ENCODE measurements around the gene PPP2R2B. TPM values are rescaled to one million over a fixed set of nuclear protein-coding genes. Genes with fewer than 3 reads are reported as not detected.

PPP2R2B gene
- total RNA-seq, 4 donors from 2014 or later = 0.53 to 2.0 (median 1.1) TPM

DNA sequence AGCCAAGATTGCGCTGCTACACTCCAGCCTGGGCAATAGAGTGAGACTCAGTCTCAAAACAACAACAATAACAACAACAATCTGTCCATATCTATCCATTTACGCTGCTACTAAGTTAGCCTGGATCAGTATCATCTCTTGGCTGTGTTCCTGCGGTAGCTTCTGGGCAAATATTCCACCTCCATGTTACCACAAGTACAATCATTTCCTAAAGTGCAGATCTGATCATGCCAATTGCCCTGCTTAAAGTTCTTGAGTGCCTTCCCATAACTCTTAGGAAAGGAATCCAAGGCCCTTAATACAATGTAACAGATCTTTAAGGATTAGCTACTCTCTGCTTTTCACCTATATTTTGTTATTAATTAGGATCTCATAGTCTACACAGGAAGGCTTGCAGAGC, 15.4 kb upstream of the PPP2R2B start:
- Histone ChIP-seq H3K4me3 (no peak overlapping the region), H3K36me3 (no peaks in the 10 kb centered on the region), H3K9me3 (no peaks in the 10 kb centered on the region), H3K4me1 (peaks cover 0 to 4% (median 0%) of the 10 kb centered on the region in 3 donors), H3K27ac (no peak overlapping the region), H3K27me3 (no peaks in the 10 kb centered on the region)
- intact Hi-C loops (cut with DNase I) = no loop called here
- no peak for DNase-seq
- WGBS, 2 donors = 65 to 68% methylated on average over 3 of the region's 3 CpGs
- TF ChIP-seq POLR2A (IDR thresholded peaks at IDR 0.05) = no peak
- TF ChIP-seq, protein P1, sequence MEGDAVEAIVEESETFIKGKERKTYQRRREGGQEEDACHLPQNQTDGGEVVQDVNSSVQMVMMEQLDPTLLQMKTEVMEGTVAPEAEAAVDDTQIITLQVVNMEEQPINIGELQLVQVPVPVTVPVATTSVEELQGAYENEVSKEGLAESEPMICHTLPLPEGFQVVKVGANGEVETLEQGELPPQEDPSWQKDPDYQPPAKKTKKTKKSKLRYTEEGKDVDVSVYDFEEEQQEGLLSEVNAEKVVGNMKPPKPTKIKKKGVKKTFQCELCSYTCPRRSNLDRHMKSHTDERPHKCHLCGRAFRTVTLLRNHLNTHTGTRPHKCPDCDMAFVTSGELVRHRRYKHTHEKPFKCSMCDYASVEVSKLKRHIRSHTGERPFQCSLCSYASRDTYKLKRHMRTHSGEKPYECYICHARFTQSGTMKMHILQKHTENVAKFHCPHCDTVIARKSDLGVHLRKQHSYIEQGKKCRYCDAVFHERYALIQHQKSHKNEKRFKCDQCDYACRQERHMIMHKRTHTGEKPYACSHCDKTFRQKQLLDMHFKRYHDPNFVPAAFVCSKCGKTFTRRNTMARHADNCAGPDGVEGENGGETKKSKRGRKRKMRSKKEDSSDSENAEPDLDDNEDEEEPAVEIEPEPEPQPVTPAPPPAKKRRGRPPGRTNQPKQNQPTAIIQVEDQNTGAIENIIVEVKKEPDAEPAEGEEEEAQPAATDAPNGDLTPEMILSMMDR (IDR thresholded peaks at IDR 0.05) = no peak

DNA sequence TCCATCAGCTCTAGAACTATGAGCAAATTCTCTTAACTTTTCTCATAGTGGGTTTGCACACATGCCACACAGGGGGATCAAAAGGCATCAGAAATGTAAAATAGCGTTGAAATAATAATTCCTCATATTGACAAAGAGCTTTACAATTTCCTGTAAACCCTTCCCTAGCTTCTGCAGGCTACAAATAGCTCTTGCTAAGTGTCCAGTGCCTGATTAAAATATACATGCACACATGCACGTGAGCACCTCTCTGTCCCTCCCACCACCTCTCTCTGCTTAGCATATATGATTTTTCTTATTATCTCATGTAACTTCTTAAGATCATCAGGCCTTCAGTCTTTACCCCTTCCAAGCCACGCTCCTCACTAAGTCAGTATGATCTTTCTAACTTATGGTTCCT, 13.7 kb upstream of the PPP2R2B start:
- no peak for DNase-seq
- H3K4me1 ChIP-seq = peaks cover 0 to 4% (median 0%) of the 10 kb centered on the region in 3 donors
- WGBS, 2 donors = 70 to 83% methylated on average over 3 of the region's 3 CpGs
- H3K27me3 ChIP-seq = no peaks in the 10 kb centered on the region
- TF ChIP-seq, protein P1 (IDR thresholded peaks at IDR 0.05) = no peak
- TF ChIP-seq POLR2A (IDR thresholded peaks at IDR 0.05) = no peak
- H3K9me3 ChIP-seq = no peaks in the 10 kb centered on the region
- no peak overlapping the region for H3K27ac ChIP-seq
- no peaks in the 10 kb centered on the region for H3K36me3 ChIP-seq
- intact Hi-C loops (cut with DNase I) = no loop called here
- H3K4me3 ChIP-seq = no peak overlapping the region

GRCh38 chr5:146891511-146891910, 13.0 kb upstream of the PPP2R2B start:
- no peak overlapping the region for H3K27ac ChIP-seq
- WGBS, 2 donors = 88 to 94% methylated on average over 1 of the region's 1 CpG
- no peaks in the 10 kb centered on the region for H3K36me3 ChIP-seq
- TF ChIP-seq, protein P1 (IDR thresholded peaks at IDR 0.05) = no peak
- no peak for TF ChIP-seq POLR2A (IDR thresholded peaks at IDR 0.05)
- no peak overlapping the region for H3K4me3 ChIP-seq
- intact Hi-C loops (cut with DNase I) = no loop called here
- H3K27me3 ChIP-seq = no peaks in the 10 kb centered on the region
- peaks cover 0 to 4% (median 0%) of the 10 kb centered on the region in 3 donors for H3K4me1 ChIP-seq
- no peaks in the 10 kb centered on the region for H3K9me3 ChIP-seq
- DNase-seq = no peak

- no peak overlapping the region for H3K4me3 ChIP-seq
- WGBS, 2 donors = 28 to 38% methylated on average over 1 of the region's 1 CpG
- no peak for DNase-seq
- H3K27ac ChIP-seq = no peak overlapping the region
- intact Hi-C loops (cut with DNase I) = no loop called here
- no peaks in the 10 kb centered on the region for H3K9me3 ChIP-seq
- no peaks in the 10 kb centered on the region for H3K27me3 ChIP-seq
- TF ChIP-seq, protein P1 (IDR thresholded peaks at IDR 0.05) = no peak
- no peak for TF ChIP-seq POLR2A (IDR thresholded peaks at IDR 0.05)
- no peaks in the 10 kb centered on the region for H3K36me3 ChIP-seq
- H3K4me1 ChIP-seq = peaks cover 0 to 4% (median 0%) of the 10 kb centered on the region in 3 donors
These were observed 12.3 kb upstream of the PPP2R2B start for GRCh38 chr5:146890731-146891440.

GRCh38 chr5:146890066-146890465, 11.5 kb upstream of the PPP2R2B start:
- H3K27ac ChIP-seq = no peak overlapping the region
- H3K4me3 ChIP-seq = no peak overlapping the region
- H3K9me3 ChIP-seq = no peaks in the 10 kb centered on the region
- no peak for DNase-seq
- no peaks in the 10 kb centered on the region for H3K27me3 ChIP-seq
- peaks cover 0 to 4% (median 0%) of the 10 kb centered on the region in 3 donors for H3K4me1 ChIP-seq
- intact Hi-C loops (cut with DNase I) = no loop called here
- 81 to 86% methylated on average over 2 of the region's 2 CpGs for WGBS, 2 donors
- no peak for TF ChIP-seq POLR2A (IDR thresholded peaks at IDR 0.05)
- TF ChIP-seq, protein P1 (IDR thresholded peaks at IDR 0.05) = no peak
- no peaks in the 10 kb centered on the region for H3K36me3 ChIP-seq

Data from esophagus squamous epithelium (tissue), 5 donors.